ENCODE data around the gene SLC35F1. TPM values are rescaled to one million over a fixed set of nuclear protein-coding genes. Genes with fewer than 3 reads are reported as not detected.

SLC35F1 gene
- total and polyA plus RNA-seq, 2 donors (not counting 1 experiment from before 2014, with no cell fraction given): not detected

- ChIA-PET CTCF (no interaction called here), POLR2A (no interaction called here)
- Histone ChIP-seq H2AFZ (ENCODE audit: insufficient read depth, low read depth, low read length, poor library complexity, severe bottlenecking) (no peak overlapping the region), H3K4me3 (ENCODE audit: control extremely low read depth in 1 of 5, extremely low read depth in 1 of 5, insufficient read depth in 1 of 5, low read depth in 2 of 5, low read length in 4 of 5) (no peak overlapping the region), H4K20me1 (ENCODE audit: control insufficient read depth, insufficient read depth, low read length, poor library complexity, severe bottlenecking) (no peaks in the 10 kb centered on the region), H3K9me3 (ENCODE audit: control extremely low read depth in 1 of 3, control insufficient read depth in 2 of 3, insufficient read depth in 1 of 3, low read length in 2 of 3) (peaks cover 0 to 23% (median 0%) of the 10 kb centered on the region in 3 donors), H3K27me3 (replicated peaks in 1 of 4; ENCODE audit: control extremely low read depth in 1 of 4, control insufficient read depth in 3 of 4, insufficient read depth in 4 of 4, low read length in 3 of 4) (no peaks in the 10 kb centered on the region), H3K36me3 (replicated peaks in 1 of 2; ENCODE audit: control extremely low read depth in 1 of 2, control insufficient read depth in 1 of 2, extremely low read depth in 1 of 2, insufficient read depth in 2 of 2, low read length in 1 of 2) (no peaks in the 10 kb centered on the region), H3K79me2 (ENCODE audit: control insufficient read depth, insufficient read depth, low read length) (no peaks in the 10 kb centered on the region), H3K27ac (ENCODE audit: low read length in 2 of 2) (no peak overlapping the region), H3K4me1 (ENCODE audit: control insufficient read depth in 2 of 2, insufficient read depth in 2 of 2, low read length in 2 of 2) (no peaks in the 10 kb centered on the region), H3K4me2 (replicated peaks; ENCODE audit: low read depth, low read length, poor library complexity, severe bottlenecking) (no peak overlapping the region), H3K9ac (ENCODE audit: low read length) (no peak overlapping the region)
- Mint-ChIP-seq H3K4me3 (no peak overlapping the region), H3K27ac (no peak overlapping the region), H3K9me3 (ENCODE audit: insufficient read depth) (peaks cover 20% of the 10 kb centered on the region), H3K4me1 (no peaks in the 10 kb centered on the region), H3K27me3 (peaks cover 5% of the 10 kb centered on the region)
- intact Hi-C loops (cut with micrococcal nuclease): no loop called here
- TF ChIP-seq EZH2 (IDR thresholded peaks at IDR 0.05; ENCODE audit: borderline replicate concordance, insufficient read depth, low read depth, low read length, poor library complexity, severe bottlenecking) (no peak), CTCF (IDR thresholded peaks at IDR 0.05) (no peak)
- DNase-seq (no peak), ATAC-seq (ENCODE audit: low read depth) (no peak)
- no CpG with 5 or more reads among the region's 3 CpGs for WGBS (ENCODE audit: insufficient coverage)
Observed at GRCh38 chr6:117930645-117931044, 23.6 kb downstream of the SLC35F1 start.

GRCh38 chr6:117932001-117932400 is 24.9 kb downstream of the SLC35F1 start:
- TF ChIP-seq EZH2 (IDR thresholded peaks at IDR 0.05; ENCODE audit: borderline replicate concordance, insufficient read depth, low read depth, low read length, poor library complexity, severe bottlenecking) (no peak), CTCF (IDR thresholded peaks at IDR 0.05) (no peak)
- no peak for ATAC-seq (ENCODE audit: low read depth)
- WGBS (ENCODE audit: insufficient coverage): 100% methylated on average over 1 of the region's 3 CpGs
- CTCF ChIA-PET: no interaction called here
- H3K9me3 Mint-ChIP-seq (ENCODE audit: insufficient read depth): peaks cover 16% of the 10 kb centered on the region
- Histone ChIP-seq H3K27ac (ENCODE audit: low read length in 2 of 2) (no peak overlapping the region), H4K20me1 (ENCODE audit: control insufficient read depth, insufficient read depth, low read length, poor library complexity, severe bottlenecking) (no peaks in the 10 kb centered on the region), H3K4me3 (ENCODE audit: control extremely low read depth in 1 of 5, extremely low read depth in 1 of 5, insufficient read depth in 1 of 5, low read depth in 2 of 5, low read length in 4 of 5) (no peak overlapping the region), H3K27me3 (replicated peaks in 1 of 4; ENCODE audit: control extremely low read depth in 1 of 4, control insufficient read depth in 3 of 4, insufficient read depth in 4 of 4, low read length in 3 of 4) (no peaks in the 10 kb centered on the region), H3K36me3 (replicated peaks in 1 of 2; ENCODE audit: control extremely low read depth in 1 of 2, control insufficient read depth in 1 of 2, extremely low read depth in 1 of 2, insufficient read depth in 2 of 2, low read length in 1 of 2) (no peaks in the 10 kb centered on the region), H3K4me1 (ENCODE audit: control insufficient read depth in 2 of 2, insufficient read depth in 2 of 2, low read length in 2 of 2) (no peaks in the 10 kb centered on the region), H3K4me2 (replicated peaks; ENCODE audit: low read depth, low read length, poor library complexity, severe bottlenecking) (no peak overlapping the region), H3K9ac (ENCODE audit: low read length) (no peak overlapping the region), H2AFZ (ENCODE audit: insufficient read depth, low read depth, low read length, poor library complexity, severe bottlenecking) (no peak overlapping the region), H3K79me2 (ENCODE audit: control insufficient read depth, insufficient read depth, low read length) (no peaks in the 10 kb centered on the region), H3K9me3 (ENCODE audit: control extremely low read depth in 1 of 3, control insufficient read depth in 2 of 3, insufficient read depth in 1 of 3, low read length in 2 of 3) (peaks cover 0 to 23% (median 0%) of the 10 kb centered on the region in 3 donors)
- POLR2A ChIA-PET: no interaction called here
- H3K27me3 Mint-ChIP-seq: no peaks in the 10 kb centered on the region
- DNase-seq: no peak
- no peak overlapping the region for H3K27ac Mint-ChIP-seq
- no peaks in the 10 kb centered on the region for H3K4me1 Mint-ChIP-seq
- intact Hi-C loops (cut with micrococcal nuclease): no loop called here
- no peak overlapping the region for H3K4me3 Mint-ChIP-seq
